ENCODE data around the gene PIP4K2A. TPM values are rescaled to one million over a fixed set of nuclear protein-coding genes. Genes with fewer than 3 reads are reported as not detected.
"Not testable (repeated sequence)": the region's sequence is repeated elsewhere in the genome, so short reads cannot be mapped to it uniquely, and the experiment has no call there.

PIP4K2A gene
- total and polyA plus RNA-seq, 9 donors = 4.3 to 85.6 (median 18.4) TPM

GRCh38 chr10:22693371-22693784, 21.0 kb downstream of the PIP4K2A start:
- no peaks in the 10 kb centered on the region for H3K36me3 ChIP-seq
- H3K4me1 ChIP-seq (ENCODE audit: insufficient read depth) = peaks cover 4% of the 10 kb centered on the region
- no peak overlapping the region for H3K4me3 ChIP-seq
- H3K27ac ChIP-seq = no peak overlapping the region
- intact Hi-C loops (cut with DNase I) = no loop called here
- H3K9me3 ChIP-seq = no peaks in the 10 kb centered on the region
- no peaks in the 10 kb centered on the region for H3K27me3 ChIP-seq
- no peak for DNase-seq
- 43 to 68% (median 61%) methylated on average over 5 of the region's 5 CpGs for WGBS, 3 donors
- TF ChIP-seq POLR2A (IDR thresholded peaks at IDR 0.05) = no peak
- TF ChIP-seq EP300 (IDR thresholded peaks at IDR 0.05) = no peak
- TF ChIP-seq CTCF (IDR thresholded peaks at IDR 0.05) = no peak

- H3K4me3 ChIP-seq; DNase-seq; H3K27me3 ChIP-seq; intact Hi-C loops (cut with DNase I); H3K27ac ChIP-seq; H3K36me3 ChIP-seq; H3K4me1 ChIP-seq (ENCODE audit: insufficient read depth); H3K9me3 ChIP-seq: not testable (repeated sequence)
- 97 to 99% (median 97%) methylated on average over 5 of the region's 5 CpGs for WGBS, 3 donors
Observed at GRCh38 chr10:22692119-22692518, 22.3 kb downstream of the PIP4K2A start.

- Histone ChIP-seq H3K4me3 (no peak overlapping the region), H3K9me3 (no peaks in the 10 kb centered on the region), H3K36me3 (no peaks in the 10 kb centered on the region), H3K27me3 (no peaks in the 10 kb centered on the region), H3K27ac (no peak overlapping the region), H3K4me1 (ENCODE audit: insufficient read depth) (peaks cover 6% of the 10 kb centered on the region)
- 76 to 81% (median 79%) methylated on average over 9 of the region's 9 CpGs for WGBS, 3 donors
- no peak for DNase-seq
- intact Hi-C loops (cut with DNase I) = no loop called here
- TF ChIP-seq POLR2A (IDR thresholded peaks at IDR 0.05) (no peak), EP300 (IDR thresholded peaks at IDR 0.05) (no peak), CTCF (IDR thresholded peaks at IDR 0.05) (no peak)
Observed at GRCh38 chr10:22690614-22691431, 23.6 kb downstream of the PIP4K2A start.

GRCh38 chr10:22690158-22690557, 24.2 kb downstream of the PIP4K2A start:
- TF ChIP-seq POLR2A (IDR thresholded peaks at IDR 0.05) (no peak), EP300 (IDR thresholded peaks at IDR 0.05) (no peak), CTCF (IDR thresholded peaks at IDR 0.05) (no peak)
- Histone ChIP-seq H3K27me3 (no peaks in the 10 kb centered on the region), H3K36me3 (no peaks in the 10 kb centered on the region), H3K4me3 (no peak overlapping the region), H3K4me1 (ENCODE audit: insufficient read depth) (peaks cover 6% of the 10 kb centered on the region), H3K27ac (no peak overlapping the region), H3K9me3 (no peaks in the 10 kb centered on the region)
- WGBS, 3 donors = 63 to 69% (median 63%) methylated on average over 2 of the region's 2 CpGs
- intact Hi-C loops (cut with DNase I) = no loop called here
- no peak for DNase-seq

- WGBS, 3 donors = 15 to 43% (median 39%) methylated on average over 1 of the region's 1 CpG
- DNase-seq = no peak
- H3K27ac ChIP-seq = no peak overlapping the region
- peaks cover 10% of the 10 kb centered on the region for H3K4me1 ChIP-seq (ENCODE audit: insufficient read depth)
- H3K36me3 ChIP-seq = no peaks in the 10 kb centered on the region
- H3K27me3 ChIP-seq = no peaks in the 10 kb centered on the region
- H3K9me3 ChIP-seq = no peaks in the 10 kb centered on the region
- no peak for TF ChIP-seq POLR2A (IDR thresholded peaks at IDR 0.05)
- no peak for TF ChIP-seq CTCF (IDR thresholded peaks at IDR 0.05)
- no peak for TF ChIP-seq EP300 (IDR thresholded peaks at IDR 0.05)
- no peak overlapping the region for H3K4me3 ChIP-seq
- intact Hi-C loops (cut with DNase I) = no loop called here
Observed at GRCh38 chr10:22686347-22686746, 28.0 kb downstream of the PIP4K2A start.
